Muscle layer of colon (tissue), 2 donors: Measurements from ENCODE around the gene VAMP1.
A peak's percentile ranks its signal among the peaks of the same experiment; 100 is the strongest.
"Not testable (repeated sequence)": the region's sequence is repeated elsewhere in the genome, so short reads cannot be mapped to it uniquely, and the experiment has no call there.

ENCODE experiments used
- H3K27ac ChIP-seq: one replicate; pipeline ENCODE4 v1.7.0; 2013; ENCODE audit warnings: low read depth, mild to moderate bottlenecking, low read length, moderate library complexity
- H3K27me3 ChIP-seq, 2 donors: one replicate each; pipeline ENCODE4 v1.7.0; 2013; ENCODE audit warnings: low read length in 2 of 2, mild to moderate bottlenecking in 2 of 2; ENCODE audit not compliant: insufficient read depth in 2 of 2, control insufficient read depth in 1 of 2
- H3K36me3 ChIP-seq: one replicate; pipeline ENCODE4 v1.7.0; 2013; ENCODE audit warnings: mild to moderate bottlenecking, low read length; ENCODE audit not compliant: insufficient read depth
- H3K4me1 ChIP-seq: one replicate; pipeline ENCODE4 v1.7.0; 2013; ENCODE audit warnings: mild to moderate bottlenecking, low read length; ENCODE audit not compliant: insufficient read depth
- H3K4me3 ChIP-seq, 2 donors: one replicate each; pipeline ENCODE4 v1.7.0; 2013; ENCODE audit warnings: low read length in 2 of 2, low read depth in 1 of 2, mild to moderate bottlenecking in 1 of 2, moderate library complexity in 1 of 2
- H3K9ac ChIP-seq: one replicate; pipeline ENCODE4 v1.7.0; 2013; ENCODE audit warnings: low read length
- H3K9me3 ChIP-seq: one replicate; pipeline ENCODE4 v1.7.0; 2013; ENCODE audit warnings: mild to moderate bottlenecking, low read length
- donor health status: abdominal sarcoma.
- donor health status: Adenocarcinoma of cecum.

VAMP1 gene

DNA sequence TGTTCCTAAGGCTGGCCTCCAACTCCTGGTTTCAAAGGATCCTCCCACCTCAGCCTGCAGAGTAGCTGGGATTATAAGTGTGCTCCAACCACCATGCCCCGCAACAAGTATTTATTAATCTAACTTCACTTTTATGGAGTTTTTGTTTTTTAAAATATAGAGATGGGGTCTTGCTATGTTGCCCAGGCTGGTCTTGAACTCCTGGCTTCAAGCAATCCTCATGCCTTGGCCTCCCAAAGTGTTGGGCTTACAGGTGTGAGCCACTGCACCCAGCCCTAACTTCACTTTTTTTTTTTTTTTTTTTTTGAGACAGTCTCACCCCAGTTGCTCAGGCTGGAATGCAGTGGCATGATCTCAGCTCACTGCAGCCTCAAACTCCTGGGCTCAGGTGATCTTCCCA lies 20.2 kb upstream of the VAMP1 start:
- Histone ChIP-seq H3K4me1 (peaks cover 22% of the 10 kb centered on the region), H3K36me3 (peaks cover 22% of the 10 kb centered on the region)
- not testable (repeated sequence) for H3K4me3 ChIP-seq, H3K27me3 ChIP-seq, H3K27ac ChIP-seq, H3K9ac ChIP-seq, H3K9me3 ChIP-seq

DNA sequence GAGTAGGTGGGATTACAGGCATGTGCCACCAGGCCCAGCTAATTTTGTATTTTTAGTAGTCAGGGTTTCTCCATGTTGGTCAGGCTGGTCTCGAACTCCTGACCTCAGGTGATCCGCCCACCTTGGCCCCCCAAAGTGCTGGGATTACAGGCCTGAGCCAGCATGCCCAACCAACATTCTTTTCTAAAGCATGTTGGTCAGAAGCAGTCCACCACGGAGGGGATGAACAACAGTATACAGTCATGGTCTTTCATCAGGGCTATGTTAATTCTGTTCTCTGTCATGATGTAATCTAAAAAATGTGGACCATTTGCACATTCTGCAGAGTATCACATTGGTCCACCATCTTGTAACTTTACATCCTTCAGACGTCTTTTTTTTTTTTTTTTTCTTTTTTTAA lies 19.0 kb upstream of the VAMP1 start:
- no peaks in the 10 kb centered on the region for H3K27me3 ChIP-seq
- no peaks in the 10 kb centered on the region for H3K9me3 ChIP-seq
- H3K36me3 ChIP-seq, result peaks cover 12% of the 10 kb centered on the region
- H3K9ac ChIP-seq, result no peak overlapping the region
- H3K27ac ChIP-seq, result no peak overlapping the region
- peaks cover 11% of the 10 kb centered on the region for H3K4me1 ChIP-seq
- H3K4me3 ChIP-seq, result no peak overlapping the region

GRCh38 chr12:6488240-6488639 lies 17.8 kb upstream of the VAMP1 start:
- Histone ChIP-seq H3K36me3 (peaks cover 12% of the 10 kb centered on the region), H3K9ac (no peak overlapping the region), H3K27me3 (no peaks in the 10 kb centered on the region), H3K4me3 (no peak overlapping the region), H3K9me3 (no peaks in the 10 kb centered on the region), H3K4me1 (peaks cover 8% of the 10 kb centered on the region), H3K27ac (no peak overlapping the region)

DNA sequence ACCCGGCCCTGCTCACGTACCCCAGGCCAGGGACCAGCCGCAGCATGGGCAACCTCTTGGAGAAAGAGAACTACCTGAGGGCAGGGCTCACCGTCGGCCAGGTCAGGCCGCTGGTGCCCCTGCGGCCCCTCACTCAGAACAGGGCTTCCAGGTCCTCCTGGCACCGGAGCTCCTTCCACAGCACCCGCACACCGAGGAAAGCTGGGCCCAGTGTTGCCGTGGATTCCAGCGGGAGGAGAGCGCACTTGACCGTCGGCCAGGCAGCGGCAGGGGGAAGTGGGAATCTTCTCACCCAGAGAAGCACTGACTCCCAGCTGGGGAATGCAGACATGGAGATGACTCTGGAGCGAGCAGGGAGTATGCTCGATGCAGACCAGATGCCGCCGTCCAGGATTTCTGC lies 7.9 kb upstream of the VAMP1 start:
- Histone ChIP-seq H3K27me3 (no peaks in the 10 kb centered on the region), H3K36me3 (no peaks in the 10 kb centered on the region), H3K9ac (no peak overlapping the region), H3K4me3 (no peak overlapping the region), H3K27ac (no peak overlapping the region), H3K9me3 (no peaks in the 10 kb centered on the region), H3K4me1 (no peaks in the 10 kb centered on the region)

- not testable (repeated sequence) for H3K4me3 ChIP-seq, H3K36me3 ChIP-seq, H3K9me3 ChIP-seq, H3K27ac ChIP-seq, H3K9ac ChIP-seq, H3K4me1 ChIP-seq, H3K27me3 ChIP-seq
Measured at GRCh38 chr12:6477601-6478377, 7.3 kb upstream of the VAMP1 start.

GRCh38 chr12:6476489-6476888 lies 6.0 kb upstream of the VAMP1 start:
- H3K27ac ChIP-seq, result no peak overlapping the region
- no peaks in the 10 kb centered on the region for H3K9me3 ChIP-seq
- H3K4me3 ChIP-seq, result no peak overlapping the region
- H3K9ac ChIP-seq, result no peak overlapping the region
- H3K27me3 ChIP-seq, result no peaks in the 10 kb centered on the region
- no peaks in the 10 kb centered on the region for H3K4me1 ChIP-seq
- no peaks in the 10 kb centered on the region for H3K36me3 ChIP-seq

DNA sequence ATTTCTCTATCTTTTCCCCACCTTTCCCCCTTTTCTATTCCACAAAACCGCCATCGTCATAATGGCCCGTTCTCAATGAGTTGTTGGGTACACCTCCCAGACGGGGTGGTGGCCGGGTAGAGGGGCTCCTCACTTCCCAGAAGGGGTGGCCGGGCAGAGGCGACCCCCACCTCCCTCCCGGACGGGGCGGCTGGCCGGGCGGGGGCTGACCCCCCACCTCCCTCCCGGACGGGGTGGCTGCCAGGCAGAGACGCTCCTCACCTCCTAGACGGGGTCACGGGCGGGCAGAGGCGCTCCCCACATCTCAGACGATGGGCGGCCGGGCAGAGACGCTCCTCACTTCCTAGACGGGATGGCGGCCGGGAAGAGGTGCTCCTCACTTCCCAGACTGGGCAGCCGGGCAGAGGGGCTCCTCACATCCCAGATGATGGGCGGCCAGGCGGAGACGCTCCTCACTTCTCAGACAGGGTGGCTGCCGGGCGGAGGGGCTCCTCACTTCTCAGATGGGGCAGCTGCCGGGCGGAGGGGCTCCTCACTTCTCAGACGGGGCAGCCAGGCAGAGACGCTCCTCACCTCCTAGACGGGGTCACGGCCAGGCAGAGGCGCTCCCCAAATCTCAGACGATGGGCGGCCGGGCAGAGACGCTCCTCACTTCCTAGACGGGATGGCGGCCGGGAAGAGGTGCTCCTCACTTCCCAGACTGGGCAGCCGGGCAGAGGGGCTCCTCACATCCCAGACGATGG lies 4.9 kb upstream of the VAMP1 start:
- not testable (repeated sequence) for H3K9ac ChIP-seq, H3K27me3 ChIP-seq, H3K4me1 ChIP-seq, H3K27ac ChIP-seq, H3K36me3 ChIP-seq, H3K4me3 ChIP-seq, H3K9me3 ChIP-seq

DNA sequence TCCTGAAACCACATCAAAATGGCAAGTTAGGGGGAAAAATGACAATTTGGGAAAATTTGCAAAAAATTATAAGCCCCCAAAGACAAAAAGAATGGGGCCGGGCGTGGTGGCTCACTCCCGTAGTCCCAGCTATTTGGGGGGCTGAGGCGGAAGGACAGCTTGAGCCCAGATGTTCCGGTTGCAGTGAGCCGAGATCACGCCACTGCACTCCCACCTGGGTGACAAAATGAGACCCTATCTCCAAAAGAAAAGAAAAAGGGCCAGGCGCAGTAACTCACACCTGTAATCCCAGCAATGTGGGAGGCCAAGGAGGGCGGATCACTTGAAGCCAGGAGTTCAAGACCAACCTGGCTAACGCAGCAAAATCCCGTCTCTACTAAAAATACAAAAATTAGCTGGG lies 2.0 kb upstream of the VAMP1 start:
- Histone ChIP-seq H3K4me3 (no peak overlapping the region), H3K36me3 (peaks cover 7% of the 10 kb centered on the region), H3K27me3 (no peaks in the 10 kb centered on the region), H3K4me1 (peaks cover 21% of the 10 kb centered on the region), H3K27ac (no peak overlapping the region), H3K9ac (no peak overlapping the region), H3K9me3 (no peaks in the 10 kb centered on the region)

DNA sequence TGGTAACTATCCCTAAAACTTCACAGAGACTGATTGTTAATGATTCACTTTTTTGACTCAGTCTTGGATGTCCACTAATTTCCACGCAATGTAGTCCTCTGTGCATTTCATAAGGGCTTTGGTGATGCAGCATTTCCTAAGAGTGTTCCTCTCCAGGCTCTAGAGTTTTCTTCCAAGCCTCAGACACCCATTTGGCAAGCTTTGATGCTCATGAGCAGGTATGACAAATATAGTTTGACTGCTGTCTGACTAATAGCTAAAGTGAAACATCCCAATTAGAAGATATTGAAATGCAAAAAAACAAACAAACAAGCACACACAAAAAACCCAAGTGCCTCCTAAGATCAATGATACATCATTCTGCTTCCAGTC lies 1.5 kb upstream of the VAMP1 start:
- H3K9me3 ChIP-seq, result no peaks in the 10 kb centered on the region
- H3K36me3 ChIP-seq, result peaks cover 7% of the 10 kb centered on the region
- peaks cover 21% of the 10 kb centered on the region for H3K4me1 ChIP-seq
- H3K9ac ChIP-seq, result no peak overlapping the region
- no peak overlapping the region for H3K27ac ChIP-seq
- no peaks in the 10 kb centered on the region for H3K27me3 ChIP-seq
- no peak overlapping the region for H3K4me3 ChIP-seq

DNA sequence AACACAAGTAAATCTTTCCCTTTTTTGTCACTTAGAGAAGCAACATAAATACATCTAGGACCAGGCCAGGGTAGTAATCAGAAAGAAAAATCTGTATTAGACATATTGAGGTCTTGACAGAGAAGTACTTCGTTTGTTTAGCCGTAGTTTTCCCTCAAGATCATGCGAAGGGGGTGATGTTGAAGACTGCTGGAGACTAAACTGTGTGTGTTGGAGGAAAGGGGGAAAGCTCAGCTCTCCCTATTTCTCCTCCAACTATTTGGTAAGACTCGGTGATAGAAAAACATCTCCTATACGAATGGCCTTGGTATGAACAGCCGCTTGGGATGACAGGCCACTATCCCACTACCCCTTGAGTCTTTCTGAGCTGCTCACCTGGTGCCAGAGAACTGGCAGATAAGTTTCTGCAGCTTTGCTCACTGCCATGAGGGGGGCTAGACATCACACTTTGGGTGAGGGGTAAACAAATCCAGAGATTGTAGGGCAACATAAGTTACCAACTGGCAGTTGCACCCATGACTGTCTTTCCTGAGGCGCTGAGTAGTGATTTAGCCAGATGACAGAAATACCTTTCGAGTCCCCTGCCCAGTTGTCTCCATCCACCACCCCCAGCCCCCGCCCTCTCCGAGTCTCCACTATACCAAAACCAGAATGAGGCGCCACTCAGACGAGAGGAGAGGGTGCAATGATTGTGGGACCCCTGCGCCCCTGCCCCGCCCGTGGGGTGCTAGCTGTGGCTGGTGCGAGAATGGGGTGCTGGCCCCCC lies 685 bp downstream of the VAMP1 start:
- Histone ChIP-seq H3K4me1 (peaks cover 29% of the 10 kb centered on the region), H3K9ac (peak overlapping the region; percentile 47), H3K9me3 (no peaks in the 10 kb centered on the region), H3K27me3 (no peaks in the 10 kb centered on the region), H3K27ac (peak overlapping the region; percentile 87), H3K4me3 (peak overlapping the region; percentile 85 to 89), H3K36me3 (peaks cover 24% of the 10 kb centered on the region)

GRCh38 chr12:6469092-6469491 lies 1.4 kb downstream of the VAMP1 start:
- H3K4me3 ChIP-seq, result peak overlapping the region; percentile 5 to 89
- H3K9me3 ChIP-seq, result no peaks in the 10 kb centered on the region
- peak overlapping the region; percentile 47 for H3K9ac ChIP-seq
- H3K4me1 ChIP-seq, result peaks cover 29% of the 10 kb centered on the region
- peak overlapping the region; percentile 87 for H3K27ac ChIP-seq
- peaks cover 31% of the 10 kb centered on the region for H3K36me3 ChIP-seq
- H3K27me3 ChIP-seq, result no peaks in the 10 kb centered on the region
